Stimulated activated CD4-positive, alpha-beta T cell treated with anti-CD3 and anti-CD28 coated beads, Interleukin-4, amount 100 ng/mL, for 4 hours (primary cell): Measurements from ENCODE around the gene STOM.

Experiments
- DNase-seq, 2 experiments: peaks; one replicate each; pipeline ENCODE4 v3.0.0-alpha.2; 2020

STOM gene

GRCh38 chr9:121344184-121344583, 25.9 kb downstream of the STOM start:
- DNase-seq: no peak

- no peak for DNase-seq
These were observed 29.2 kb downstream of the STOM start for GRCh38 chr9:121340676-121341392.

- no peak for DNase-seq
These were observed 30.6 kb downstream of the STOM start for GRCh38 chr9:121339437-121339836.

GRCh38 chr9:121336665-121337064, 33.4 kb downstream of the STOM start:
- DNase-seq: no peak

- DNase-seq: no peak
These were observed 35.9 kb downstream of the STOM start for GRCh38 chr9:121333950-121334773.

- no peak for DNase-seq
These were observed 37.9 kb downstream of the STOM start for GRCh38 chr9:121331992-121332685.

GRCh38 chr9:121331549-121331948, 38.5 kb downstream of the STOM start:
- no peak for DNase-seq

GRCh38 chr9:121328876-121329681, 41.0 kb downstream of the STOM start:
- no peak for DNase-seq

GRCh38 chr9:121328476-121328875, 41.6 kb downstream of the STOM start:
- DNase-seq: no peak

- DNase-seq: no peak
These were observed 43.0 kb downstream of the STOM start for GRCh38 chr9:121326901-121327613.

- DNase-seq: no peak
These were observed 43.8 kb downstream of the STOM start for GRCh38 chr9:121326130-121326838.

GRCh38 chr9:121325387-121325786, 44.7 kb downstream of the STOM start:
- DNase-seq: no peak

GRCh38 chr9:121324755-121325154, 45.3 kb downstream of the STOM start:
- no peak for DNase-seq

GRCh38 chr9:121324316-121324715, 45.7 kb downstream of the STOM start:
- no peak for DNase-seq

GRCh38 chr9:121323449-121324151, 46.5 kb downstream of the STOM start:
- no peak for DNase-seq

- DNase-seq: no peak
These were observed 47.2 kb downstream of the STOM start for GRCh38 chr9:121322737-121323448.

GRCh38 chr9:121322037-121322736, 47.9 kb downstream of the STOM start:
- DNase-seq: no peak

- DNase-seq: no peak
These were observed 49.0 kb downstream of the STOM start for GRCh38 chr9:121321016-121321503.

GRCh38 chr9:121319383-121319780, 50.7 kb downstream of the STOM start:
- no peak for DNase-seq
